IMR-90 (cell line): ENCODE measurements around the gene SASH1. TPM values are rescaled to one million over a fixed set of nuclear protein-coding genes. Genes with fewer than 3 reads are reported as not detected.
A peak's percentile ranks its signal among the peaks of the same experiment; 100 is the strongest.

Source experiments
- ATAC-seq: fragments of 200-7000 bp; cut with Tn5 transposase; 2 replicates; pipeline ENCODE4 v1.9.1; 2020; ENCODE audit warnings: low read depth, mild to moderate bottlenecking, moderate library complexity
- Bru-seq: library from RNA; stranded (reverse); fragments of 400-500 nt; gene quantifications from one replicate; lab custom pipeline; 2021; lab: Mats Ljungman, UMichigan
- BruChase-seq, 2 experiments: library from RNA; stranded (reverse); fragments of 400-500 nt; gene quantifications; one replicate each; lab custom pipeline; 2021; lab: Mats Ljungman, UMichigan
- BruUV-seq: library from RNA; stranded (reverse); fragments of 400-500 nt; replicated peaks from 2 replicates; lab custom pipeline; 2021; lab: Mats Ljungman, UMichigan
- CTCF ChIA-PET: fragments of 300-600 bp; formaldehyde crosslinking; extraction: SDS; loops from one replicate; lab custom pipeline; 2021; ENCODE audit warnings: antibody characterized with exemption; lab: Yijun Ruan, JAX
- POLR2A ChIA-PET: fragments of 300-600 bp; sonication (Branson Sonifier 250); formaldehyde crosslinking; loops from one replicate; lab custom pipeline; 2022; ENCODE audit warnings: antibody characterized with exemption; ENCODE audit not compliant: unreplicated experiment; lab: Charles Lee
- DNase-seq: peaks from one replicate; pipeline ENCODE4 v3.0.0; 2013
- H2AFZ ChIP-seq: replicated peaks from 2 replicates; pipeline ENCODE3; 2013; ENCODE audit warnings: low read length, mild to moderate bottlenecking; ENCODE audit not compliant: poor library complexity
- H2AK5ac ChIP-seq: 2 replicates; pipeline ENCODE4 v1.6.1; 2013; ENCODE audit warnings: low read depth, low read length, inconsistent platforms
- H2AK9ac ChIP-seq: replicated peaks from 2 replicates; pipeline ENCODE3; 2013; ENCODE audit warnings: mild to moderate bottlenecking, low read depth, low read length, moderate library complexity; ENCODE audit not compliant: poor library complexity
- H2BK120ac ChIP-seq: 2 replicates; pipeline ENCODE4 v1.6.1; 2013; ENCODE audit warnings: low read depth, low read length, inconsistent platforms
- H2BK15ac ChIP-seq: 3 replicates; pipeline ENCODE4 v1.6.1; 2013; ENCODE audit warnings: low read depth, low read length, inconsistent platforms
- H2BK20ac ChIP-seq: 2 replicates; pipeline ENCODE4 v1.6.1; 2013; ENCODE audit warnings: low read depth, mild to moderate bottlenecking, inconsistent platforms, low read length, moderate library complexity
- H2BK5ac ChIP-seq: 2 replicates; pipeline ENCODE4 v1.6.1; 2013; ENCODE audit warnings: mild to moderate bottlenecking, low read depth, low read length, inconsistent platforms; ENCODE audit not compliant: poor library complexity, severe bottlenecking
- H3K14ac ChIP-seq: replicated peaks from 2 replicates; pipeline ENCODE4 v1.6.1; 2013; ENCODE audit warnings: low read depth, low read length, inconsistent platforms
- H3K18ac ChIP-seq: 2 replicates; pipeline ENCODE4 v1.6.1; 2013; ENCODE audit warnings: low read depth, low read length, control low read depth
- H3K23ac ChIP-seq: 2 replicates; pipeline ENCODE4 v1.6.1; 2013; ENCODE audit warnings: low read depth, low read length, inconsistent platforms
- H3K27ac ChIP-seq: 2 replicates; pipeline ENCODE4 v1.5.1; 2013; ENCODE audit warnings: mild to moderate bottlenecking, control low read depth, low read length; ENCODE audit not compliant: insufficient read depth
- H3K27me3 ChIP-seq: 2 replicates; pipeline ENCODE4 v1.6.1; 2013; ENCODE audit warnings: low read length; ENCODE audit not compliant: control insufficient read depth, insufficient read depth
- H3K36me3 ChIP-seq: 2 replicates; pipeline ENCODE4 v1.6.1; 2013; ENCODE audit warnings: low read length, mixed read lengths; ENCODE audit not compliant: control insufficient read depth, insufficient read depth
- H3K4ac ChIP-seq: 2 replicates; pipeline ENCODE4 v1.6.1; 2013; ENCODE audit warnings: low read depth, low read length, inconsistent platforms
- H3K4me1 ChIP-seq: 2 replicates; pipeline ENCODE4 v1.6.1; 2013; ENCODE audit warnings: low read length, mixed read lengths; ENCODE audit not compliant: control insufficient read depth, insufficient read depth
- H3K4me2 ChIP-seq: 2 replicates; pipeline ENCODE4 v1.6.1; 2013; ENCODE audit warnings: low read depth, mild to moderate bottlenecking, control low read depth, low read length, moderate library complexity
- H3K4me3 ChIP-seq: 2 replicates; pipeline ENCODE4 v1.5.1; 2013; ENCODE audit warnings: low read depth, mild to moderate bottlenecking, control low read depth, low read length, moderate library complexity; ENCODE audit not compliant: insufficient read depth
- H3K56ac ChIP-seq: 2 replicates; pipeline ENCODE4 v1.6.1; 2013; ENCODE audit warnings: low read length, inconsistent platforms; ENCODE audit not compliant: insufficient read depth; ENCODE audit errors: extremely low read depth
- H3K79me1 ChIP-seq, 2 experiments: 2 replicates each; pipeline ENCODE4 v1.6.1; 2013; ENCODE audit warnings: low read length in 2 of 2, inconsistent platforms in 1 of 2, low read depth in 1 of 2
- H3K9ac ChIP-seq: 2 replicates; pipeline ENCODE4 v1.6.1; 2013; ENCODE audit warnings: low read depth, low read length, control low read depth
- H3K9me1 ChIP-seq: 2 replicates; pipeline ENCODE4 v1.6.1; 2013; ENCODE audit warnings: low read length, inconsistent platforms; ENCODE audit not compliant: insufficient read depth
- H3K9me3 ChIP-seq: 2 replicates; pipeline ENCODE4 v1.6.1; 2013; ENCODE audit warnings: low read length; ENCODE audit not compliant: control insufficient read depth, insufficient read depth
- H4K20me1 ChIP-seq: 2 replicates; pipeline ENCODE4 v1.6.1; 2013; ENCODE audit warnings: low read length, inconsistent platforms; ENCODE audit not compliant: insufficient read depth
- H4K5ac ChIP-seq: 2 replicates; pipeline ENCODE4 v1.6.1; 2013; ENCODE audit warnings: mild to moderate bottlenecking, low read depth, low read length, control low read depth
- H4K8ac ChIP-seq, 2 experiments: 2 replicates each; pipeline ENCODE4 v1.6.1; 2013; ENCODE audit warnings: low read depth in 2 of 2, low read length in 2 of 2, control low read depth in 1 of 2, inconsistent platforms in 1 of 2
- H4K91ac ChIP-seq: 2 replicates; pipeline ENCODE4 v1.6.1; 2013; ENCODE audit warnings: low read depth, low read length, inconsistent platforms; ENCODE audit not compliant: insufficient read depth
- BHLHE40 ChIP-seq: fragments of 150-350 bp; IDR thresholded peaks from 2 replicates; pipeline ENCODE4 v1.6.1; 2016; ENCODE audit warnings: mild to moderate bottlenecking, low read depth, low read length
- CEBPB ChIP-seq: IDR thresholded peaks from 2 replicates; pipeline ENCODE4 v1.6.1; 2012; ENCODE audit warnings: low read depth, low read length, improper control_type of control experiment
- CHD1 ChIP-seq: IDR thresholded peaks from 2 replicates; pipeline ENCODE4 v1.6.1; 2012; ENCODE audit warnings: low read depth, low read length, improper control_type of control experiment
- MAFK ChIP-seq: IDR thresholded peaks from 2 replicates; pipeline ENCODE4 v1.6.1; 2012; ENCODE audit warnings: low read depth, low read length, improper control_type of control experiment
- MAZ ChIP-seq: IDR thresholded peaks from 2 replicates; pipeline ENCODE4 v1.6.1; 2012; ENCODE audit warnings: low read depth, mild to moderate bottlenecking, low read length, improper control_type of control experiment, moderate library complexity, borderline replicate concordance
- MXI1 ChIP-seq: IDR thresholded peaks from 2 replicates; pipeline ENCODE4 v1.6.1; 2012; ENCODE audit warnings: low read depth, mild to moderate bottlenecking, low read length, moderate library complexity, borderline replicate concordance
- NFE2L2 ChIP-seq: fragments of 150-350 bp; IDR thresholded peaks from 2 replicates; pipeline ENCODE4 v1.6.1; 2016; ENCODE audit warnings: low read depth, mild to moderate bottlenecking, low read length
- POLR2A ChIP-seq: IDR thresholded peaks from 2 replicates; pipeline ENCODE4 v1.6.1; 2012; ENCODE audit warnings: mild to moderate bottlenecking, low read depth, low read length
- RAD21 ChIP-seq: IDR thresholded peaks from 2 replicates; pipeline ENCODE4 v1.6.1; 2012; ENCODE audit warnings: low read length, improper control_type of control experiment
- RCOR1 ChIP-seq: IDR thresholded peaks from 2 replicates; pipeline ENCODE4 v1.6.1; 2012; ENCODE audit warnings: mild to moderate bottlenecking, low read length, improper control_type of control experiment; ENCODE audit not compliant: insufficient replicate concordance
- RFX5 ChIP-seq: IDR thresholded peaks from 2 replicates; pipeline ENCODE4 v1.8.0; 2012; ENCODE audit warnings: low read depth, mild to moderate bottlenecking, low read length, moderate library complexity
- SMC3 ChIP-seq: fragments of 150-350 bp; IDR thresholded peaks from 2 replicates; pipeline ENCODE4 v1.6.1; 2016; ENCODE audit warnings: low read depth, mild to moderate bottlenecking, antibody characterized with exemption, low read length, moderate library complexity
- WGBS, 2 experiments: methylation state at CpG; one replicate each; pipeline versions ENCODE4 v1.1.5 to v1.1.7; 2013; ENCODE audit warnings: missing lambda C conversion rate in 2 of 2; ENCODE audit not compliant: insufficient read length in 1 of 2; ENCODE audit errors: extremely low coverage in 2 of 2; 5-methylcytosine and 5-hydroxymethylcytosine counted together
- dilution Hi-C: fragments of 300-500 bp; cut with HindIII; formaldehyde crosslinking; loops from one replicate; pipeline ENCODE4 v1.14.3; 2018; ENCODE audit warnings: low sequenced_read_pairs; ENCODE audit not compliant: unreplicated experiment
- in situ Hi-C: fragments of 300-500 bp; cut with MboI; formaldehyde crosslinking; loops from 3 replicates; pipeline ENCODE4 v1.14.3; 2019; ENCODE audit warnings: low sequenced_read_pairs, inconsistent platforms, mixed read lengths
- intact Hi-C: fragments of 100-400 bp; cut with micrococcal nuclease; formaldehyde crosslinking; loops from 2 replicates; pipeline ENCODE4 v1.10.0; 2022
- long read RNA-seq: library from polyadenylated mRNA; unstranded; transcript quantifications from one replicate; pipeline ENCODE4 v2.0.0, GENCODE V29; 2021; ENCODE audit not compliant: unreplicated experiment
- polyA plus RNA-seq, 3 experiments: library from polyadenylated mRNA; depleted of rRNA; stranded (reverse); fragments of >200 nt; gene quantifications; 2 replicates each; pipeline ENCODE4 v1.2.3, GENCODE V29; 2012; ENCODE audit warnings: low replicate concordance in 1 of 3
- total RNA-seq: library from RNA; depleted of rRNA; stranded (reverse); fragments of >200 nt; gene quantifications from 2 replicates; pipeline ENCODE4 v1.2.3, GENCODE V29; 2012; rRNA removed
- TF ChIP-seq, protein P1 (sequence below): fragments of 150-350 bp; IDR thresholded peaks from 2 replicates; pipeline ENCODE4 v1.6.1; 2016; ENCODE audit warnings: low read depth, mild to moderate bottlenecking, low read length, moderate library complexity, borderline replicate concordance

The SASH1 gene
- 16.5 and 20.3 TPM in 2 replicates for total RNA-seq
- 11.6 and 11.7 TPM in 2 replicates for polyA plus RNA-seq (2012; rRNA removed)
- 6.7 and 8.2 TPM in 2 replicates for polyA plus RNA-seq (2012; cell fraction: cytosol; rRNA removed)
- polyA plus RNA-seq (2012; cell fraction: nucleus; rRNA removed; ENCODE audit: low replicate concordance): 13.3 and 28.8 TPM in 2 replicates
- percentile 93 among the genes with signal in this experiment for Bru-seq, nascent RNA
- percentile 86 among the genes with signal in this experiment for BruChase-seq, experiment 1, labeled RNA remaining after a 6-hour chase
- percentile 83 among the genes with signal in this experiment for BruChase-seq, experiment 2, labeled RNA remaining after a 2-hour chase
- long read RNA-seq, full-length matches to known transcripts: 1 of 53 reads
- long read RNA-seq, partial matches to known transcripts: 22 of 53 reads
- long read RNA-seq, other reads (novel, unspliced or antisense): 30 of 53 reads

DNA sequence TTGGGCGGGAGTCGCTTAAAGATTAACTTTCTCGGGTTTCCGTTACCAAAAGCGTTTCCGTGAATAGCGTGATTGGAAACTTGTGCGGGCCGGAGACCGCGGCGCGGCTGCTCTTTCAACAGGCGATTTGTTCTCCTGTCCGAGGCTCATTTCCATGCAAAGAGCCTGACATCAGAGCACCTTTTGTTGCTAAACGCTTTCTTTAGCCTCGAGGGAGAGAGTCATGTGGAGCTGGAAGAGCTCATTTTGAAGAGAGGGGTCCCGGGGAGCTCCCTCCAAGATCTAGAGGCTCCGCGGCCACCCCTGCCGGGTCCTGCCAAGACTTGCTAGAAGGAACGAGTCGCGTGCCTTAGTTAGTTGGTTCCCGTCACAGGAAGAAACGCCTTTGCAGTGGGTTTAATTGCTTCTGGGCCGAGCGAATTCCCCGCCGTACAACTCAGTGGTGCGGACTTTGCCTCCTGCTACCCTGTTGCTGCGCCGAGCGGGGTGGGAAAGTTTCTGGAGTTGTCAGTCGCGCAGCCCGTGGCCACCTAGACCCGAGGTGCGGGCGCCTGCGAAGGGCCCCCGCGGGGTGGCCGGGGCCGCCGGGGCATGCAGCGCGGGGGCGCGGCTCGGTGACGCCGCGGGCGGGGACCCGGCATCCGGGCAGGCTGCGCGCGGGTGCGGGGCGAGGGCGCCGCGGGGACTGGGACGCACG lies at the start of gene SASH1:
TSS of gene SASH1 (plus strand) at position 489 of the 697 bp plus-strand sequence. CDS start 230 bp downstream, outside the sequence.
- POLR2A ChIA-PET: interaction anchor here (0.5 kb wide), 1 partner anchor 124 kb away, joined by 3 read pairs; no protein-coding TSS in a partner anchor
- Histone ChIP-seq H3K9ac (peak within 1 kb of the TSS; percentile 93), H3K4me2 (peak within 1 kb of the TSS; percentile 97), H3K9me3 (no peaks in the 10 kb centered on the region), H3K14ac (peak within 1 kb of the TSS; percentile 85), H2BK15ac (peak within 1 kb of the TSS; percentile 93; the same call in 2 of the 3 replicates), H4K91ac (peak within 1 kb of the TSS; percentile 96), H3K27ac (peak within 1 kb of the TSS; percentile 95), H3K56ac (peak within 1 kb of the TSS; percentile 97), H2AK5ac (peak within 1 kb of the TSS; percentile 65), H3K4ac (peak within 1 kb of the TSS; percentile 95), H4K20me1 (no peaks in the 10 kb centered on the region), H3K4me3 (peak within 1 kb of the TSS; percentile 62), H2AFZ (peak within 1 kb of the TSS; percentile 96), H3K23ac (peak within 1 kb of the TSS; percentile 94), H3K4me1 (peaks cover 4% of the 10 kb centered on the region; the same call in 1 of the 2 replicates), H2AK9ac (peak within 1 kb of the TSS; percentile 95), H4K5ac (peak within 1 kb of the TSS; percentile 26), H3K27me3 (no peaks in the 10 kb centered on the region), H2BK120ac (peak within 1 kb of the TSS; percentile 97), H2BK5ac (peak within 1 kb of the TSS; percentile 73), H3K79me1 (peaks cover 20 to 59% of the 10 kb centered on the region in 2 experiments; a peak in 3 of 4 replicates), H3K36me3 (no peaks in the 10 kb centered on the region), H2BK20ac (peak within 1 kb of the TSS; percentile 97), H4K8ac (peak within 1 kb of the TSS; percentile 92 to 95), H3K9me1 (no peaks in the 10 kb centered on the region), H3K18ac (peak within 1 kb of the TSS; percentile 47)
- in situ Hi-C loops (no loop called here), dilution Hi-C loops (no loop called here), intact Hi-C loops (loop anchor here (5.0 kb wide), 2 partner anchors 70 to 165 kb away; no protein-coding TSS in a partner anchor)
- DNase-seq: peak; percentile 77
- CTCF ChIA-PET: interaction anchor here (0.5 kb wide), 1 partner anchor 1074 kb away, joined by 3 read pairs; no protein-coding TSS in a partner anchor
- 0% methylated on average over 48 of the region's 67 CpGs; no CpG with 5 or more reads in 1 of the 2 experiments for WGBS, 2 experiments
- ATAC-seq: peak; percentile 87
- BruUV-seq: no TSS peak
- no peak for TF ChIP-seq MAZ
- TF ChIP-seq SMC3: no peak
- TF ChIP-seq, protein P1, sequence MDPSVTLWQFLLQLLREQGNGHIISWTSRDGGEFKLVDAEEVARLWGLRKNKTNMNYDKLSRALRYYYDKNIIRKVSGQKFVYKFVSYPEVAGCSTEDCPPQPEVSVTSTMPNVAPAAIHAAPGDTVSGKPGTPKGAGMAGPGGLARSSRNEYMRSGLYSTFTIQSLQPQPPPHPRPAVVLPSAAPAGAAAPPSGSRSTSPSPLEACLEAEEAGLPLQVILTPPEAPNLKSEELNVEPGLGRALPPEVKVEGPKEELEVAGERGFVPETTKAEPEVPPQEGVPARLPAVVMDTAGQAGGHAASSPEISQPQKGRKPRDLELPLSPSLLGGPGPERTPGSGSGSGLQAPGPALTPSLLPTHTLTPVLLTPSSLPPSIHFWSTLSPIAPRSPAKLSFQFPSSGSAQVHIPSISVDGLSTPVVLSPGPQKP: no peak
- no peak for TF ChIP-seq POLR2A
- TF ChIP-seq CHD1: no peak; the same call in 1 of the 2 replicates
- no peak for TF ChIP-seq RCOR1
- TF ChIP-seq NFE2L2: no peak
- peak; percentile 40; the same call in 1 of the 2 replicates for TF ChIP-seq CEBPB
- TF ChIP-seq MXI1: peak; percentile 44; the same call in 1 of the 2 replicates
- TF ChIP-seq BHLHE40: peak; percentile 93
- TF ChIP-seq RFX5: no peak
- TF ChIP-seq MAFK: no peak
- no peak for TF ChIP-seq RAD21
